Chondrocyte (in vitro differentiated cells): ENCODE data around the gene HOXB13. TPM values are rescaled to one million over a fixed set of nuclear protein-coding genes. Genes with fewer than 3 reads are reported as not detected.

Experiments used
- DNase-seq: peaks from one replicate; pipeline ENCODE4 v3.0.0; 2021; ENCODE audit warnings: mixed read lengths, low spot score
- H3K27ac Mint-ChIP-seq: one replicate; pipeline ENCODE4 v1.8.0; 2021; ENCODE audit warnings: mild to moderate bottlenecking, moderate library complexity, mixed read lengths; ENCODE audit not compliant: unreplicated experiment
- H3K27me3 Mint-ChIP-seq: 2 replicates; pipeline ENCODE4 v1.8.0; 2021; ENCODE audit warnings: low read depth, mixed read lengths
- H3K36me3 Mint-ChIP-seq: 2 replicates; pipeline ENCODE4 v1.8.0; 2021; ENCODE audit warnings: low read depth, mixed read lengths
- H3K4me1 Mint-ChIP-seq: 2 replicates; pipeline ENCODE4 v1.8.0; 2021; ENCODE audit warnings: low read depth, mild to moderate bottlenecking, mixed read lengths
- H3K4me3 Mint-ChIP-seq: one replicate; pipeline ENCODE4 v1.8.0; 2021; ENCODE audit warnings: mild to moderate bottlenecking, moderate library complexity, mixed read lengths; ENCODE audit not compliant: unreplicated experiment
- H3K9me3 Mint-ChIP-seq: 2 replicates; pipeline ENCODE4 v1.8.0; 2021; ENCODE audit warnings: low read depth, mixed read lengths
- CTCF ChIP-seq: fragments of 200-600 bp; sonication (generic); IDR thresholded peaks from 2 replicates; pipeline ENCODE4 v1.5.0; 2021; ENCODE audit warnings: antibody characterized with exemption, mild to moderate bottlenecking, moderate library complexity
- total RNA-seq: library from RNA; stranded (reverse); gene quantifications from 3 replicates; pipeline ENCODE4 v1.2.1, GENCODE V29; 2021

HOXB13 gene
- total RNA-seq, 1 donor from 2014 or later = not detected

GRCh38 chr17:48701864-48702532 lies 26.6 kb downstream of the HOXB13 start:
- no peaks in the 10 kb centered on the region for H3K36me3 Mint-ChIP-seq
- TF ChIP-seq CTCF = no peak
- no peaks in the 10 kb centered on the region for H3K9me3 Mint-ChIP-seq
- no peak for DNase-seq
- peaks cover 65% of the 10 kb centered on the region for H3K27me3 Mint-ChIP-seq
- no peak overlapping the region for H3K27ac Mint-ChIP-seq
- H3K4me1 Mint-ChIP-seq = no peaks in the 10 kb centered on the region
- H3K4me3 Mint-ChIP-seq = no peak overlapping the region

- TF ChIP-seq CTCF = no peak
- peaks cover 44% of the 10 kb centered on the region for H3K27me3 Mint-ChIP-seq
- peaks cover 6% of the 10 kb centered on the region for H3K9me3 Mint-ChIP-seq
- no peak for DNase-seq
- no peak overlapping the region for H3K4me3 Mint-ChIP-seq
- H3K27ac Mint-ChIP-seq = no peak overlapping the region
- H3K36me3 Mint-ChIP-seq = peaks cover 1% of the 10 kb centered on the region
- H3K4me1 Mint-ChIP-seq = no peaks in the 10 kb centered on the region
Measured at GRCh38 chr17:48693178-48693577, 35.4 kb downstream of the HOXB13 start.

GRCh38 chr17:48692049-48692448 lies 36.5 kb downstream of the HOXB13 start:
- peaks cover 33% of the 10 kb centered on the region for H3K27me3 Mint-ChIP-seq
- no peak overlapping the region for H3K4me3 Mint-ChIP-seq
- TF ChIP-seq CTCF = no peak
- H3K36me3 Mint-ChIP-seq = peaks cover 1% of the 10 kb centered on the region
- H3K9me3 Mint-ChIP-seq = peaks cover 6% of the 10 kb centered on the region
- no peak overlapping the region for H3K27ac Mint-ChIP-seq
- no peak for DNase-seq
- no peaks in the 10 kb centered on the region for H3K4me1 Mint-ChIP-seq

GRCh38 chr17:48690655-48691054 lies 37.9 kb downstream of the HOXB13 start:
- no peak overlapping the region for H3K27ac Mint-ChIP-seq
- H3K27me3 Mint-ChIP-seq = peaks cover 28% of the 10 kb centered on the region

GRCh38 chr17:48681609-48682008 lies 46.9 kb downstream of the HOXB13 start:
- H3K36me3 Mint-ChIP-seq = no peaks in the 10 kb centered on the region
- H3K27ac Mint-ChIP-seq = no peak overlapping the region
- no peak for TF ChIP-seq CTCF
- H3K9me3 Mint-ChIP-seq = no peaks in the 10 kb centered on the region
- peaks cover 60% of the 10 kb centered on the region for H3K27me3 Mint-ChIP-seq
- no peaks in the 10 kb centered on the region for H3K4me1 Mint-ChIP-seq
- no peak overlapping the region for H3K4me3 Mint-ChIP-seq
- DNase-seq = no peak

More at GRCh38 chr17:48690655-48691054, 37.9 kb downstream of the HOXB13 start:
- no peak for DNase-seq
- no peak for TF ChIP-seq CTCF
- H3K4me1 Mint-ChIP-seq = no peaks in the 10 kb centered on the region
- H3K9me3 Mint-ChIP-seq = peaks cover 6% of the 10 kb centered on the region
- H3K4me3 Mint-ChIP-seq = no peak overlapping the region
- H3K36me3 Mint-ChIP-seq = peaks cover 1% of the 10 kb centered on the region
